K562 (cell line): ENCODE measurements around the gene TRIM23. TPM values are rescaled to one million over a fixed set of nuclear protein-coding genes. Genes with fewer than 3 reads are reported as not detected.

Experiments used
- ATAC-seq: fragments of 200-7000 bp; cut with Tn5 transposase; 3 replicates; pipeline ENCODE4 v1.9.1; 2020; ENCODE audit warnings: moderate library complexity
- BruUV-seq: library from RNA; stranded (reverse); fragments of 400-500 nt; replicated peaks from 2 replicates; lab custom pipeline; 2021; lab: Mats Ljungman, UMichigan
- CTCF ChIA-PET: fragments of 300-600 bp; formaldehyde crosslinking; extraction: SDS; loops from one replicate; lab custom pipeline; 2021; ENCODE audit warnings: low intra/inter-chr PET ratio; lab: Yijun Ruan, JAX
- POLR2A ChIA-PET: fragments of 300-600, 350-650 bp; sonication (Branson Sonifier 250); formaldehyde crosslinking; extraction: SDS; loops from one replicate; lab custom pipeline; 2021; ENCODE audit warnings: antibody characterized with exemption, inconsistent platforms; lab: Yijun Ruan, JAX
- DNase-seq, 4 experiments: peaks; one replicate each; pipeline versions ENCODE4 v3.0.0 to v3.0.0-alpha.2; 2011 to 2018; ENCODE audit warnings: low spot score in 3 of 4, mixed read lengths in 3 of 4; ENCODE audit errors: extremely low read depth in 1 of 4
- FAIRE-seq: peaks from 2 replicates; lab custom pipeline; 2011; peaks lifted over from hg19 to GRCh38; lab: Jason Lieb, UNC
- H2AFZ ChIP-seq: 2 replicates; pipeline ENCODE4 v1.6.0; 2011; ENCODE audit warnings: low read depth, low read length, control low read depth, inconsistent platforms
- H3K27ac ChIP-seq: fragments of 200-600 bp; 3 replicates; pipeline ENCODE4 v1.8.0; 2011; ENCODE audit warnings: low read depth, mild to moderate bottlenecking, control low read depth, inconsistent platforms, low read length, moderate library complexity, mixed read lengths; ENCODE audit errors: extremely low read depth
- H3K27me3 ChIP-seq, 2 experiments: fragments of 300-600 bp in 1 of 2; 2 replicates in 1 of 2; 3 replicates in 1 of 2; pipeline versions ENCODE4 v1.6.0 to v1.8.0; 2011; ENCODE audit warnings: inconsistent platforms in 2 of 2, low read length in 2 of 2, mild to moderate bottlenecking in 1 of 2, mixed read lengths in 1 of 2, moderate library complexity in 1 of 2; ENCODE audit not compliant: control insufficient read depth in 2 of 2, insufficient read depth in 2 of 2
- H3K36me3 ChIP-seq: fragments of 300-600 bp; 3 replicates; pipeline ENCODE4 v1.8.0; 2011; ENCODE audit warnings: mild to moderate bottlenecking, low read length, inconsistent platforms; ENCODE audit not compliant: control insufficient read depth, insufficient read depth
- H3K4me1 ChIP-seq, 2 experiments: fragments of 200-600 bp in 1 of 2; replicated peaks in 1 of 2; 2 replicates in 1 of 2; 3 replicates in 1 of 2; pipeline versions ENCODE4 v1.5.1 to v1.8.0; 2011; ENCODE audit warnings: inconsistent platforms in 2 of 2, low read length in 2 of 2, mild to moderate bottlenecking in 1 of 2, mixed read lengths in 1 of 2, moderate library complexity in 1 of 2; ENCODE audit not compliant: control insufficient read depth in 2 of 2, insufficient read depth in 2 of 2
- H3K4me2 ChIP-seq: 2 replicates; pipeline ENCODE4 v1.6.1; 2011; ENCODE audit warnings: low read length, control low read depth, inconsistent platforms, mixed read lengths; ENCODE audit not compliant: insufficient read depth
- H3K4me3 ChIP-seq: fragments of 200-600 bp; sonication (generic), shearing (Covaris generic); 2 replicates; pipeline ENCODE4 v1.5.1; 2016; ENCODE audit warnings: control low read depth, inconsistent platforms
- H3K79me2 ChIP-seq: fragments of 200-600 bp; 3 replicates; pipeline ENCODE4 v1.8.0; 2011; ENCODE audit warnings: low read length, inconsistent platforms; ENCODE audit not compliant: control insufficient read depth, insufficient read depth
- H3K9ac ChIP-seq, 2 experiments: 2 replicates each; pipeline versions ENCODE4 v1.6.0 to v1.6.1; 2011; ENCODE audit warnings: low read depth in 2 of 2, low read length in 2 of 2, control low read depth in 1 of 2, inconsistent platforms in 1 of 2, mild to moderate bottlenecking in 1 of 2, mixed read lengths in 1 of 2; ENCODE audit not compliant: insufficient read depth in 1 of 2
- H3K9me1 ChIP-seq: one replicate; pipeline ENCODE4 v1.6.0; 2011; ENCODE audit warnings: inconsistent platforms, mild to moderate bottlenecking, low read length, moderate library complexity; ENCODE audit not compliant: control insufficient read depth, insufficient read depth
- H3K9me3 ChIP-seq: replicated peaks from 2 replicates; pipeline ENCODE4 v1.5.1; 2011; ENCODE audit warnings: low read depth, low read length, inconsistent platforms; ENCODE audit not compliant: control insufficient read depth, insufficient read depth
- H4K20me1 ChIP-seq: replicated peaks from 2 replicates; pipeline ENCODE4 v1.6.1; 2011; ENCODE audit warnings: low read length, inconsistent platforms, mixed read lengths; ENCODE audit not compliant: control insufficient read depth, insufficient read depth
- ETV6 ChIP-seq, 3 experiments: fragments of 150-350 bp in 1 of 3; sonication (generic) in 1 of 3; formaldehyde crosslinking in 1 of 3; IDR thresholded peaks; 2 replicates each; pipeline versions ENCODE4 v1.6.1 to v1.8.0; 2014 to 2022; ENCODE audit warnings: borderline replicate concordance in 2 of 3, low read depth in 2 of 3, antibody characterized with exemption in 1 of 3, low read length in 1 of 3, mild to moderate bottlenecking in 1 of 3, missing genetic modification reagents in 1 of 3
- MECOM ChIP-seq: fragments of 250-450 bp; sonication (Bioruptor Pico); IDR thresholded peaks from 2 replicates; pipeline ENCODE4 v1.8.0; 2022; ENCODE audit warnings: inconsistent platforms
- NFXL1 ChIP-seq: fragments of 450-650 bp; formaldehyde crosslinking; IDR thresholded peaks from 2 replicates; pipeline ENCODE4 v1.4.0; 2021; ENCODE audit warnings: mild to moderate bottlenecking
- ZFP1 ChIP-seq: fragments of 450-650 bp; formaldehyde crosslinking; IDR thresholded peaks from 2 replicates; pipeline ENCODE4 v1.4.0; 2020; ENCODE audit warnings: mild to moderate bottlenecking, mixed read lengths
- ZNF436 ChIP-seq: fragments of 250-450, 450-650 bp; sonication (Bioruptor Pico); formaldehyde crosslinking; IDR thresholded peaks from 2 replicates; pipeline ENCODE4 v1.7.0; 2020; ENCODE audit warnings: mild to moderate bottlenecking
- WGBS: fragments of 100-300 bp; shearing (Covaris generic); methylation state at CpG from one replicate; pipeline ENCODE4 v1.1.6; 2016; ENCODE audit warnings: low coverage, mixed read lengths; ENCODE audit not compliant: insufficient coverage; ENCODE audit errors: missing lambda C conversion rate; 5-methylcytosine and 5-hydroxymethylcytosine counted together
- in situ Hi-C: fragments of 300-500 bp; cut with MboI; formaldehyde crosslinking; loops from 4 replicates; pipeline ENCODE4 v1.15.0; 2018; ENCODE audit warnings: inconsistent platforms, mixed read lengths
- intact Hi-C: fragments of 100-400 bp; cut with micrococcal nuclease; formaldehyde crosslinking; loops from 2 replicates; pipeline ENCODE4 v1.14.2; 2022
- polyA plus RNA-seq, 8 experiments: library from polyadenylated mRNA; depleted of rRNA in 4 of 8; stranded (reverse) in 5 of 8; unstranded in 3 of 8; fragments of >200 nt; fragmentation: Nextera tagmentation in 2 of 8; fragmentation: Illumina TruSeq in 1 of 8; extraction: Ambion mirVana in 2 of 8; extraction: Trizol in 1 of 8; gene quantifications; 2 replicates each; pipeline versions ENCODE4 v1.2.1 to v1.2.3, GENCODE V29; 2011 to 2014; ENCODE audit warnings: inconsistent platforms in 1 of 8, missing spikeins in 1 of 8
- total RNA-seq, 7 experiments: library from RNA; depleted of rRNA in 6 of 7; stranded (reverse); fragments of >200 nt in 6 of 7; fragmentation: Illumina TruSeq in 2 of 7; extraction: Trizol in 2 of 7; gene quantifications; 2 replicates each; pipeline versions ENCODE4 v1.2.1 to v1.2.3, GENCODE V29; 2011 to 2021; ENCODE audit warnings: low replicate concordance in 1 of 7
- TF ChIP-seq, protein P1 (sequence below), 3 experiments: IDR thresholded peaks in 2 of 3; conservative IDR thresholded peaks in 1 of 3; 2 replicates each; pipeline ENCODE4 v1.5.1; 2011 to 2012; ENCODE audit warnings: low read length in 3 of 3, mild to moderate bottlenecking in 3 of 3, control low read depth in 2 of 3, improper control_type of control experiment in 1 of 3, inconsistent platforms in 1 of 3, low read depth in 1 of 3, mixed read lengths in 1 of 3, moderate library complexity in 1 of 3; ENCODE audit not compliant: insufficient read depth in 2 of 3

The TRIM23 gene
- total and polyA plus RNA-seq, 9 of the 15 experiments (the other 6 are each of a cell fraction or from before 2014, with no cell fraction given): 2.4 to 8.5 (median 4.9) TPM

DNA sequence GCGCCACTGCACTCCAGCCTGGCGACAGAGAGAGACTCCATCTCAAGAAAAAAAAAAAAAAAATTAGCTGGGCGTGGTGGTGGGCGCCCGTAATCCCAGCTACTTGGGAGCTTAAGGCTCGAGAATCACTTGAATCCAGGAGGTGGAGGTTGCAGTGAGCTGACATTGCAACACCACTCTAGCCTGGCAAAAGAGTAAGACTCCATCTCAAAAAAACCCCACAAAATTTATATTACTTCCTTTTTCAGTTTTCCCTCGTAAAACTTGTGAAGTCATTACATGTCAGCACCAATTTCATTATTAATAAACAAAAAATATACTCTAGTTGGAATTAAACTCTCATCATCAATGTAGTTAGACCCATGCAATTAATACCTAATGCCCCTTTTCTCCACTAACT is 44.6 kb upstream of the TRIM23 start:
- 68% methylated on average over 2 of the region's 7 CpGs for WGBS
- in situ Hi-C loops (no loop called here), intact Hi-C loops (no loop called here)
- DNase-seq: no peak
- no peaks in the 10 kb centered on the region for H3K4me1 ChIP-seq
- TF ChIP-seq ZNF436 (CRISPR knock-in tag): no peak
- no peak for TF ChIP-seq ZFP1 (CRISPR knock-in tag)
- TF ChIP-seq NFXL1 (CRISPR knock-in tag): no peak
- no peak for TF ChIP-seq MECOM (CRISPR knock-in tag)
- BruUV-seq: no TSS peak
- H3K27me3 ChIP-seq: no peaks in the 10 kb centered on the region
- H3K79me2 ChIP-seq: no peaks in the 10 kb centered on the region
- H3K27ac ChIP-seq: no peak overlapping the region
- no peaks in the 10 kb centered on the region for H4K20me1 ChIP-seq
- H2AFZ ChIP-seq: no peak overlapping the region
- H3K9ac ChIP-seq: no peak overlapping the region
- H3K4me2 ChIP-seq: no peak overlapping the region
- H3K4me3 ChIP-seq: no peak overlapping the region
- POLR2A ChIA-PET: no interaction called here
- CTCF ChIA-PET: no interaction called here
- H3K36me3 ChIP-seq: peaks cover 23% of the 10 kb centered on the region; the same call in 1 of the 3 replicates
- FAIRE-seq: no peak
- H3K9me3 ChIP-seq: no peaks in the 10 kb centered on the region
- H3K9me1 ChIP-seq: no peaks in the 10 kb centered on the region
- ATAC-seq: no peak

DNA sequence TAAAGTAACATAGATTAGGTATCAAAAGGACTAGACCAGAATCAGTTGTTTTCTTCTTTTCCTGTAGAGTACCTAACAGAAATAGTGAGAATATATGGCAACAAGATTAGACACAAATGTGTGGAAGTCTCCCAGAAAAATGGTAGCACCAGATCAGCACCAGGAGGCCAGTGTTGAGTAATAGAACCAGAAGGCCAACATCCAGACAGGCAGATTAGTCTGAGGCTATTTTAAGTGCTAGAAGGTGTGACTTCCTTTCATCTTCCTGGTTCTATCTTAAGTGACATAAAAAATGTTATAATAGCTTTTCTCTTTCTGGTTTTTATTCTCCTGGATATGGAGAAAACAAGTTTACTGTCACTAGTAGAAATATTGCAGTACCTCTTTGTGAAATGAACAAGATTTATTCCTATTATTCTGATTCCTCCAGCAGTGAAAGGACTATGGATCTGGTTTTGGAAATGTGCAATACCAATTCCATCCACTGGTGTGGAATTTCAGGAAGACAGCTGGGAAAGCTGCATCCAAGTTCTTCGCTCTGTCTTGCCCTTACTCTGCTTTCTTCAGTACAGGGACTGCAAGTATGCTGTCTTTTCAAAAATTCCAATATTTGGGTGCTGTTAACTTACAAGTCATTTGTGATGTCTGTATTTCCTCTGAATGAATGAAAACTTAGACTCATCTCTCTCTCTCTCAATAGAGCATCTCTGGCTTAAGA is 39.8 kb upstream of the TRIM23 start:
- H4K20me1 ChIP-seq: no peaks in the 10 kb centered on the region
- WGBS: 94% methylated on average over 1 of the region's 1 CpG
- no peak overlapping the region for H2AFZ ChIP-seq
- H3K36me3 ChIP-seq: peaks cover 18% of the 10 kb centered on the region; the same call in 1 of the 3 replicates
- POLR2A ChIA-PET: interaction anchor here (1.4 to 1.8 kb wide), 2 partner anchors 22 to 23 kb away, joined by 3 to 5 read pairs; no protein-coding TSS in a partner anchor
- no peaks in the 10 kb centered on the region for H3K9me3 ChIP-seq
- H3K27ac ChIP-seq: no peak overlapping the region
- intact Hi-C loops (no loop called here), in situ Hi-C loops (no loop called here)
- DNase-seq: peak in 2 of 4 experiments; percentile 18 to 23
- no peak overlapping the region for H3K4me3 ChIP-seq
- ATAC-seq: peak; percentile 52
- no peaks in the 10 kb centered on the region for H3K27me3 ChIP-seq
- no peaks in the 10 kb centered on the region for H3K9me1 ChIP-seq
- BruUV-seq: no TSS peak
- no peaks in the 10 kb centered on the region for H3K79me2 ChIP-seq
- H3K9ac ChIP-seq: no peak overlapping the region
- CTCF ChIA-PET: no interaction called here
- H3K4me1 ChIP-seq: no peaks in the 10 kb centered on the region
- FAIRE-seq: no peak
- no peak for TF ChIP-seq ETV6 (IDR thresholded peaks at IDR 0.05; ENCODE audit: borderline replicate concordance in 1 of 2, low read depth in 2 of 2, low read length in 1 of 2)
- TF ChIP-seq ETV6 (CRISPR knock-in tag; IDR thresholded peaks at IDR 0.05; ENCODE audit: borderline replicate concordance): no peak
- TF ChIP-seq, protein P1, sequence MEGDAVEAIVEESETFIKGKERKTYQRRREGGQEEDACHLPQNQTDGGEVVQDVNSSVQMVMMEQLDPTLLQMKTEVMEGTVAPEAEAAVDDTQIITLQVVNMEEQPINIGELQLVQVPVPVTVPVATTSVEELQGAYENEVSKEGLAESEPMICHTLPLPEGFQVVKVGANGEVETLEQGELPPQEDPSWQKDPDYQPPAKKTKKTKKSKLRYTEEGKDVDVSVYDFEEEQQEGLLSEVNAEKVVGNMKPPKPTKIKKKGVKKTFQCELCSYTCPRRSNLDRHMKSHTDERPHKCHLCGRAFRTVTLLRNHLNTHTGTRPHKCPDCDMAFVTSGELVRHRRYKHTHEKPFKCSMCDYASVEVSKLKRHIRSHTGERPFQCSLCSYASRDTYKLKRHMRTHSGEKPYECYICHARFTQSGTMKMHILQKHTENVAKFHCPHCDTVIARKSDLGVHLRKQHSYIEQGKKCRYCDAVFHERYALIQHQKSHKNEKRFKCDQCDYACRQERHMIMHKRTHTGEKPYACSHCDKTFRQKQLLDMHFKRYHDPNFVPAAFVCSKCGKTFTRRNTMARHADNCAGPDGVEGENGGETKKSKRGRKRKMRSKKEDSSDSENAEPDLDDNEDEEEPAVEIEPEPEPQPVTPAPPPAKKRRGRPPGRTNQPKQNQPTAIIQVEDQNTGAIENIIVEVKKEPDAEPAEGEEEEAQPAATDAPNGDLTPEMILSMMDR (IDR thresholded peaks at IDR 0.05 in 2 of 3, conservative IDR thresholded peaks at IDR 0.05 in 1 of 3; ENCODE audit: insufficient read depth in 2 of 3, low read depth in 1 of 3, low read length in 3 of 3): peak in 1 of 3 experiments; percentile 20; a peak in 1 of 6 replicates
- no peak overlapping the region for H3K4me2 ChIP-seq
